ENCODE measurements around the gene ZNF385A. TPM values are rescaled to one million over a fixed set of nuclear protein-coding genes. Genes with fewer than 3 reads are reported as not detected.

The ZNF385A gene
- total RNA-seq, 3 donors from 2014 or later (not counting 1 experiment from before 2014, with no cell fraction given), result 5.4 to 9.8 (median 8.9) TPM

GRCh38 chr12:54352891-54353874, 31.4 kb downstream of the ZNF385A start:
- intact Hi-C loops (cut with micrococcal nuclease), result no loop called here
- Histone ChIP-seq H3K27me3 (ENCODE audit: control insufficient read depth, insufficient read depth, low read length) (no peaks in the 10 kb centered on the region), H3K27ac (ENCODE audit: low read length) (no peak overlapping the region), H3K4me3 (ENCODE audit: low read length) (no peak overlapping the region), H3K9me3 (ENCODE audit: control insufficient read depth, insufficient read depth, low read length) (no peaks in the 10 kb centered on the region), H3K4me1 (ENCODE audit: control insufficient read depth, insufficient read depth, low read length) (peaks cover 12% of the 10 kb centered on the region), H3K36me3 (ENCODE audit: control insufficient read depth, insufficient read depth, low read length) (peaks cover 39% of the 10 kb centered on the region)
- TF ChIP-seq CTCF (IDR thresholded peaks at IDR 0.05), result no peak
- 72% methylated on average over 1 of the region's 1 CpG for WGBS (ENCODE audit: insufficient coverage)
- Mint-ChIP-seq H3K4me1 (peaks cover 0 to 8% of the 10 kb centered on the region in 2 donors), H3K27me3 (ENCODE audit: low read depth in 2 of 2) (no peaks in the 10 kb centered on the region), H3K9me3 (no peaks in the 10 kb centered on the region), H3K36me3 (peaks cover 21% of the 10 kb centered on the region), H3K4me3 (no peak overlapping the region), H3K27ac (no peak overlapping the region)
- no peak for ATAC-seq
- DNase-seq, result no peak

GRCh38 chr12:54352022-54352531, 32.5 kb downstream of the ZNF385A start:
- intact Hi-C loops (cut with micrococcal nuclease), result no loop called here
- Histone ChIP-seq H3K4me1 (ENCODE audit: control insufficient read depth, insufficient read depth, low read length) (peaks cover 4% of the 10 kb centered on the region), H3K4me3 (ENCODE audit: low read length) (no peak overlapping the region), H3K36me3 (ENCODE audit: control insufficient read depth, insufficient read depth, low read length) (peaks cover 50% of the 10 kb centered on the region), H3K9me3 (ENCODE audit: control insufficient read depth, insufficient read depth, low read length) (no peaks in the 10 kb centered on the region), H3K27me3 (ENCODE audit: control insufficient read depth, insufficient read depth, low read length) (no peaks in the 10 kb centered on the region), H3K27ac (ENCODE audit: low read length) (no peak overlapping the region)
- H3K4me1 Mint-ChIP-seq, result peaks cover 0 to 8% of the 10 kb centered on the region in 2 donors
- DNase-seq (peak in 1 of 2 donors; percentile 56), ATAC-seq (no peak)
- WGBS (ENCODE audit: insufficient coverage), result 26% methylated on average over 19 of the region's 21 CpGs
- TF ChIP-seq CTCF (IDR thresholded peaks at IDR 0.05), result no peak
- no peak overlapping the region for H3K27ac Mint-ChIP-seq
- no peaks in the 10 kb centered on the region for H3K9me3 Mint-ChIP-seq
- H3K27me3 Mint-ChIP-seq (ENCODE audit: low read depth in 2 of 2), result no peaks in the 10 kb centered on the region
- H3K36me3 Mint-ChIP-seq, result peaks cover 29% of the 10 kb centered on the region
- no peak overlapping the region for H3K4me3 Mint-ChIP-seq

- Histone ChIP-seq H3K9me3 (ENCODE audit: control insufficient read depth, insufficient read depth, low read length) (no peaks in the 10 kb centered on the region), H3K27ac (ENCODE audit: low read length) (no peak overlapping the region), H3K4me3 (ENCODE audit: low read length) (no peak overlapping the region), H3K36me3 (ENCODE audit: control insufficient read depth, insufficient read depth, low read length) (peaks cover 58% of the 10 kb centered on the region), H3K4me1 (ENCODE audit: control insufficient read depth, insufficient read depth, low read length) (peaks cover 4% of the 10 kb centered on the region), H3K27me3 (ENCODE audit: control insufficient read depth, insufficient read depth, low read length) (no peaks in the 10 kb centered on the region)
- intact Hi-C loops (cut with micrococcal nuclease), result no loop called here
- H3K27me3 Mint-ChIP-seq (ENCODE audit: low read depth in 2 of 2), result no peaks in the 10 kb centered on the region
- peaks cover 29% of the 10 kb centered on the region for H3K36me3 Mint-ChIP-seq
- ATAC-seq (no peak), DNase-seq (no peak)
- H3K4me3 Mint-ChIP-seq, result no peak overlapping the region
- H3K4me1 Mint-ChIP-seq, result peaks cover 0 to 8% of the 10 kb centered on the region in 2 donors
- TF ChIP-seq CTCF (IDR thresholded peaks at IDR 0.05), result no peak
- no peak overlapping the region for H3K27ac Mint-ChIP-seq
- WGBS (ENCODE audit: insufficient coverage), result 91% methylated on average over 3 of the region's 4 CpGs
- H3K9me3 Mint-ChIP-seq, result no peaks in the 10 kb centered on the region
Observed at GRCh38 chr12:54351341-54351740, 33.2 kb downstream of the ZNF385A start.

All from natural killer cell (primary cell).